HG03060 (cell line): ENCODE measurements around the gene TNFRSF9.
"Not testable (repeated sequence)": the region's sequence is repeated elsewhere in the genome, so short reads cannot be mapped to it uniquely, and the experiment has no call there.

Experiments
- ATAC-seq: cut with Tn5 transposase; IDR thresholded peaks from one replicate; pipeline ENCODE4 v1.9.1; 2021; ENCODE audit warnings: low read depth, moderate number of reproducible peaks; ENCODE audit not compliant: unreplicated experiment

TNFRSF9 gene

GRCh38 chr1:7940745-7941436, at the start of gene TNFRSF9:
Gene TNFRSF9, minus strand, starts transcription at chr1:7940839. Its CDS starts 845 bp downstream, at chr1:7939994.
- no peak for ATAC-seq

GRCh38 chr1:7989762-7990428, 49.3 kb upstream of the TNFRSF9 start:
- no peak for ATAC-seq

- ATAC-seq: no peak
Measured at GRCh38 chr1:7988576-7988975, 47.9 kb upstream of the TNFRSF9 start.

GRCh38 chr1:7987528-7987927, 46.9 kb upstream of the TNFRSF9 start:
- ATAC-seq: no peak

DNA sequence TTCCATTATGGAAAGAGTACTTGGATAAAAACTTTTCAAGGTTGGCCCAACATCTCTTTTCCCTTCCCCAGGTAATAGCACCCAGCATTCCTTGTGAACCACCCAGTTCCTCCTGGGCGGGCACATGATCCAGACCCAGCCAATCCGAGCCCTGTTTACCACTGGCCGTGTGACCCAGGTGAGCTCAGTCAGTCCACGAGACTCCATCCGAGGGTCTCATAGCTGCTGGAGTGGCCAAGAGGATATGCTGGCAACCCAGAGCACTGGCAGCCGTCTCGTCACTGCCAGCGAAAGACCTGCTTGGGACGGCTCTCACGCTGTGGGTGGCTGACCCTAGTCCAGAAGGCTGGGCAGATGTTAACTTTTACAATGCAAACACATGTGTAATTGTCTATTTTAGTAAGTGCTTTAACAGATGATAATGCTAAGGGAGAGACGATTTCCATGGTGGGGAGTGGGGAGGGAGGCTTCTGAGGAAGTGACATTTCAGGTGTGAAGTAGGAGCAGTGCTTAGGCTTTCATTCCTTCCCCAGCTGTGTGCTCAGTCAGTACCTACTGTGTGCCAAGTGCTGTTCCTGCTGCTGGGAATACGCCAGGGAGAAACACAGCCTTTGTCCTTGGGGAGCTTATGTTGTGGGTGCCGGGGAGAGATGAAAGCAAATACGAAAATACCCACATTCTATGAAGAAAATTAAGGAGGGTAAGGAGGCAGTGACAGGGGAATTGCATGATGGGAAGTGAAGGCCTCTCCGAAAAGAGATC, 45.4 kb upstream of the TNFRSF9 start:
- ATAC-seq: no peak

DNA sequence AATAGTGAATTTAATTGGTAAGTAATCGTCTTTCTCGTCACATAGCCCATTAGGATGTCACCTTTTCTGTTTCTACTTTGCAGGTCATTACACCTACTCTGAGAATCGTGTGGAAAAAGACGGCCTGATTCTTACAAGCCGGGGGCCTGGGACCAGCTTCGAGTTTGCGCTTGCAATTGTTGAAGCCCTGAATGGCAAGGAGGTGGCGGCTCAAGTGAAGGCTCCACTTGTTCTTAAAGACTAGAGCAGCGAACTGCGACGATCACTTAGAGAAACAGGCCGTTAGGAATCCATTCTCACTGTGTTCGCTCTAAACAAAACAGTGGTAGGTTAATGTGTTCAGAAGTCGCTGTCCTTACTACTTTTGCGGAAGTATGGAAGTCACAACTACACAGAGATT, 44.2 kb upstream of the TNFRSF9 start:
- no peak for ATAC-seq

- no peak for ATAC-seq
Measured at GRCh38 chr1:7983086-7983778, 42.6 kb upstream of the TNFRSF9 start.

- no peak for ATAC-seq
Measured at GRCh38 chr1:7980984-7981383, 40.3 kb upstream of the TNFRSF9 start.

DNA sequence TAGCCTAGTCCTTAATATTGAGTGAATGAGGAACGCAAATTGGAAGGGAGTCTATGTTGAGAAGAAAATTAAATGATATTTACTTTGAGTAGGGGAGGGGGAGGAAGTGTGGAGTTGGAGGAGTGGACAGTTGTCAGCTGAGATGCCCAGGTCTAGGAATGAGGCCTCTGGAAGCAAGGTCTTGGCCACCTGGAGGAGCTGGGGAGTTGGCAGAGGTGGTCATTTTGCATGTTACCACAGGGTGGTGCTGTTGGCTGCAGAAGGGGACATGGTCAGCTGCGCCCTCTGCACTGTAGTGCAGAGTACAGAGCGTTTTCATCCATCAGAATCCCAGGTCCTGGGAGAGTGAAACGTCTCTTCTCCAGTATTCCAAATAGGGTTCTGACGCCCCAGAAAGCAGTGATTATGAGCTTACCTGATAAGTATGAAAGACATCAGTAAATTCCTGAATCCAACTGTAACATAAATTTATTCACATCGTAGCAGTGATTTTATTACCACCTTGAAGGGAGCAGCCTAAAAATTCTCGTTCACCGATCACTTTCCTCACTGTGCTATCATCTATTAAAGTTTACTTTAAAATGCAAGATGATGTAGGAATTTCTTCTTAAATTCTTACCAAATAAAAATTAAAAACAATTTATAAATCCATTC, 34.7 kb upstream of the TNFRSF9 start:
- no peak for ATAC-seq

DNA sequence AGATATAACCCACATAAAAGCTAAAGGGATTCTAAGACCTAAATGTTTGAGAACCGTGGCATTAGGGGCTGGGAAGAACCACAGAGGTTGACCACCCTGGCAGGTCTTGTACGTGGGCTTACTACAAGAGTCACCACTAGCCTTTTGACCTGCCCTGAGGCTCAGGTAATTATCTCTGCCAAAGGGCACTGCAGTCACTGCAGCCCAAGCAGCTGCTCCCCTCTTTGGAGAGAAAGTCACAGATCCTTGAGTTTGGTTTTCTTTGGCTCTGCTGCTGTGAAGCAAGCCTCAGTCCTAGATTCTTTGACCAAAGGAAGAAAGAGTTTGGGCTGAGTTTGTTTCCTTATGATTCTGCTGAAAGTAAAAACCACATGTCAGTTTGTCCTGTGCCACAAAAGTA, 32.4 kb upstream of the TNFRSF9 start:
- ATAC-seq: no peak

DNA sequence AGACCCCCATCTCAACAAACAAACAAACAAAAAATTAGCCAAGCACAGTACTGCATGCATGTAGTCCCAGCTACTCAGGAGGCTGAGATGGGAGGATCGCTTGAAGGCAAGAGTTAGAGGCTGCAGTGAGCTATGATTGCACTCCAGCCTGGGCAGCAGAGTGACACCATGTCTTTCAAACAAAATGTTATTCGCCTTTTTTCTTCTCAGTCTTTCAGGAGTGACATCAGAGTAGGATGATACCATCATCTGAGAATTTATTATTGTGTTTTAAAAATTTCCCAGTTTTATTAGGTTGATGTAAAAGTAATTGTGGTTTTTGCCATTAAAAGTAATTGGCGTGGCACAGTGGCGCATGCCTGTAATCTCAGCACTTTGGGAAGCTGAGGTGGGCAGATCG, 31.6 kb upstream of the TNFRSF9 start:
- no peak for ATAC-seq

DNA sequence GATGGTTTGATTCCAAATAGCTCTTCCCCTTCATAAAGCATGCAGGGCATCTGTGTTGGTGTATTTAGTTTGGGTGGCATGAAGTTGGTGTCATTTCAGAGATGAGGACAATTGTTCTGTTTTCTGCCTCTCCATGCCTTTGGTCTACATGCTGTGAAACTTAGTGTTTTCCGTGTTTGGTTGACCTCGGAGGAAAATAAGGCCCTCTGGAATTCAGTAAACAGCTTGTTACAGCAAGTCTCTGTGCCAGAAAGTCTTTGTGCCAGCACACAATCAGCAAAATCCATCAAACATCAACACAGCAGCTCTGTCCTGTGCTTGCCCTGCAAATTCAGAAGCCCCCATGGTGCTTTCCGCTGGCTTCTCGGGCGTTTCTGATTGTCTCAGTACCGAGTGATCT, 30.4 kb upstream of the TNFRSF9 start:
- no peak for ATAC-seq

- no peak for ATAC-seq
Measured at GRCh38 chr1:7970246-7970645, 29.6 kb upstream of the TNFRSF9 start.

DNA sequence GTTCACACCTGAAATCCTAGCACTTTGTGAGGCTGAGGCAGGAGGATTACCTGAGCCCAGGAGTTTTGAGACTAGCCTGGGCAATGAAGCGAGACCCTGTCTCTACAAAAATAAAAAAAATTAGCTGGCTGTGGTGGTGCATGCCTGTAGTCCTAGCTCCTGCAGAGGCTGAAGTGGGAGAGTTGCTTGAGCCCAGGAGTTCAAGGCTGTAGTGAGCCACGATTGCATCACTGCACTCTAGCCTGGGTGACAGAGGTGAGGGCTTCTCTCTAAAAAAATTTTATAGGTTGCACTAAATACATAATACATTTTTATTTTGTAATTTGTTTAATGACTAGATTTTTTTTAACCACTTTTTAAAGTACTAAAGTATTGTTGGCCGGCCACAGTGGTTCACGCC, 27.0 kb upstream of the TNFRSF9 start:
- no peak for ATAC-seq

- no peak for ATAC-seq
Measured at GRCh38 chr1:7967196-7967595, 26.6 kb upstream of the TNFRSF9 start.

DNA sequence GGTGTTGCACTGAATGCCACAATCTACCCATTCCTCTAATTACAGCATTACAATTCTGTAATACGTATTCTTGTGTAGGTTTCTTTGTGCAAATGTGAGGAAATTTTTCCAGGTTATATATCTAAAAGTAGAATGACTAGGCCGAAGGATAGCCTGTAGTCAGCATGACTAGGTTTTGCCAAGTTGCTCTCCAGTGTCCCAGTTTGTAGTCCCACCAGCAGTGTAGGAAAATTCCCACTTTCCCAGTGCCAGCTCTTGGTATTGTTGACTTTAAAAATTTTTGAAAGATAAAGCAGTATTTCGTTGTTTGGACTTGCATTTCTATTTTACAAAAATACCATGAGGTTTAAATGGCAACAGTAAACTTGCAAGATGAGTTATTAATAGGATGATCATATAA, 23.8 kb upstream of the TNFRSF9 start:
- no peak for ATAC-seq

DNA sequence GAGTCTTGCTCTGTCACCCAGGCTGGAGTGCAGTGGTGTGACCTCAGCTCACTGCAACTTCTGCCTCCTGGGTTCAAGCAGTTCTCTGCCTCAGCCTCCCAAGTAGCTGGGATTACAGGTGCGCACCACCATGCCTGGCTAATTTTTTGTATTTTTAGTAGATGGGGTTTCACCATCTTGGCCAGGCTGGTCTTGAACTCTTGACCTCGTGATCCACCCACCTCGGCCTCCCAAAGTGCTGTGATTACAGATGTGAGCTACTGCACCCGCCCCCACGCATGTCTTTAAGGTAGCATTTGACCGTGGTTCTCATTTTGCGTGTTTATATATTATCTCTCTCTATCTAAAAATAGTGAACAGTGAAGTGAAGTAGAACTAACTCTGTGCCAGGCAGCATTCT, 23.2 kb upstream of the TNFRSF9 start:
- ATAC-seq: not testable (repeated sequence)

DNA sequence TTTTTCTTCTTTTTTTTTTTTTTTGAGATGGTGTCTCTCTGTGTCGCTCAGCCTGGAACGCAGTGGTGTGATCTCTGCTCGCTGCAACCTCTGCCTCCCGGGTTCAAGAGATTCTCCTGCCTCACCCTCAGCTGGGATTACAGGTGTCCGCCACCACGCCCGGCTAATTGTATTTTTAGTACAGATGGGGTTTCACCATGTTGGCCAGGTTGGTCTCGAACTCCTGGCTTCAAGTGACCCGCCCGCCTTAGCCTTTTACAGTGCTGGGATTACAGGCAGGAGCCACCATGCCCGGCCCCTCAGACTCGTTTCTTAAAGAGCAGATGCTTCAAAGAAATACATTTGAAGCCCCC, 22.7 kb upstream of the TNFRSF9 start:
- ATAC-seq: not testable (repeated sequence)

GRCh38 chr1:7962636-7963377, 22.2 kb upstream of the TNFRSF9 start:
- ATAC-seq: no peak

- ATAC-seq: peak; percentile 16
Measured at GRCh38 chr1:7962014-7962335, 21.3 kb upstream of the TNFRSF9 start.
